Astrocyte (in vitro differentiated cells and primary cell): ENCODE results near the gene PRSS53. TPM values are rescaled to one million over a fixed set of nuclear protein-coding genes. Genes with fewer than 3 reads are reported as not detected.

Experiments used
- DNase-seq: peaks from one replicate; pipeline ENCODE4 v3.0.0-alpha.2; 2010; ENCODE audit warnings: low read depth
- FAIRE-seq: peaks from 2 replicates; lab custom pipeline; 2011; peaks lifted over from hg19 to GRCh38; lab: Jason Lieb, UNC
- H2AFZ ChIP-seq: 2 replicates; pipeline ENCODE4 v1.6.0; 2012; ENCODE audit warnings: low read depth, low read length, inconsistent platforms
- H3K27ac ChIP-seq: 2 replicates; pipeline ENCODE4 v1.5.1; 2011; ENCODE audit warnings: low read depth, low read length, inconsistent platforms
- H3K27me3 ChIP-seq: 2 replicates; pipeline ENCODE4 v1.6.0; 2011; ENCODE audit warnings: low read length, inconsistent platforms; ENCODE audit not compliant: insufficient read depth
- H3K36me3 ChIP-seq: 2 replicates; pipeline ENCODE4 v1.5.1; 2011; ENCODE audit warnings: low read length, inconsistent platforms; ENCODE audit not compliant: insufficient read depth
- H3K4me1 ChIP-seq: 2 replicates; pipeline ENCODE4 v1.5.1; 2011; ENCODE audit warnings: low read length, inconsistent platforms; ENCODE audit not compliant: insufficient read depth
- H3K4me2 ChIP-seq: 2 replicates; pipeline ENCODE4 v1.6.0; 2012; ENCODE audit warnings: low read length, inconsistent platforms
- H3K4me3 ChIP-seq: 2 replicates; pipeline ENCODE4 v1.5.1; 2011; ENCODE audit warnings: low read depth, mild to moderate bottlenecking, low read length, inconsistent platforms; ENCODE audit not compliant: insufficient read depth
- H3K79me2 ChIP-seq: 2 replicates; pipeline ENCODE4 v1.6.0; 2012; ENCODE audit warnings: mild to moderate bottlenecking, low read length, inconsistent platforms; ENCODE audit not compliant: insufficient read depth
- H3K9ac ChIP-seq: 2 replicates; pipeline ENCODE4 v1.6.0; 2012; ENCODE audit warnings: mild to moderate bottlenecking, low read length, inconsistent platforms
- H3K9me3 ChIP-seq: 2 replicates; pipeline ENCODE4 v1.5.1; 2012; ENCODE audit warnings: low read depth, mild to moderate bottlenecking, low read length, inconsistent platforms; ENCODE audit not compliant: insufficient read depth
- H4K20me1 ChIP-seq: 2 replicates; pipeline ENCODE4 v1.6.0; 2012; ENCODE audit warnings: low read length, inconsistent platforms; ENCODE audit not compliant: insufficient read depth
- H3K27ac Mint-ChIP-seq: one replicate; pipeline ENCODE4 v1.8.0; 2021; ENCODE audit warnings: mild to moderate bottlenecking, mixed read lengths; ENCODE audit not compliant: unreplicated experiment
- H3K27me3 Mint-ChIP-seq: one replicate; pipeline ENCODE4 v1.8.0; 2021; ENCODE audit warnings: low read depth, mixed read lengths; ENCODE audit not compliant: unreplicated experiment
- H3K36me3 Mint-ChIP-seq: one replicate; pipeline ENCODE4 v1.8.0; 2021; ENCODE audit warnings: low read depth, mixed read lengths; ENCODE audit not compliant: unreplicated experiment
- H3K4me1 Mint-ChIP-seq: one replicate; pipeline ENCODE4 v1.8.0; 2021; ENCODE audit warnings: low read depth, mixed read lengths; ENCODE audit not compliant: unreplicated experiment
- H3K4me3 Mint-ChIP-seq: one replicate; pipeline ENCODE4 v1.8.0; 2021; ENCODE audit warnings: mild to moderate bottlenecking, moderate library complexity, mixed read lengths; ENCODE audit not compliant: unreplicated experiment
- H3K9me3 Mint-ChIP-seq: one replicate; pipeline ENCODE4 v1.8.0; 2021; ENCODE audit warnings: mild to moderate bottlenecking, mixed read lengths; ENCODE audit not compliant: unreplicated experiment
- CTCF ChIP-seq: IDR thresholded peaks from 2 replicates; pipeline ENCODE4 v1.5.1; 2011; ENCODE audit warnings: low read depth, mild to moderate bottlenecking, inconsistent platforms, low read length, moderate library complexity; ENCODE audit not compliant: insufficient read depth
- EZH2 ChIP-seq: IDR thresholded peaks from 2 replicates; pipeline ENCODE4 v1.6.1; 2012; ENCODE audit warnings: mild to moderate bottlenecking, low read length, inconsistent platforms; ENCODE audit not compliant: insufficient read depth
- total RNA-seq: library from RNA; stranded (reverse); gene quantifications from 2 replicates; pipeline ENCODE4 v1.2.1, GENCODE V29; 2021

The PRSS53 gene
- total RNA-seq, 1 donor from 2014 or later = 7.1 TPM

DNA sequence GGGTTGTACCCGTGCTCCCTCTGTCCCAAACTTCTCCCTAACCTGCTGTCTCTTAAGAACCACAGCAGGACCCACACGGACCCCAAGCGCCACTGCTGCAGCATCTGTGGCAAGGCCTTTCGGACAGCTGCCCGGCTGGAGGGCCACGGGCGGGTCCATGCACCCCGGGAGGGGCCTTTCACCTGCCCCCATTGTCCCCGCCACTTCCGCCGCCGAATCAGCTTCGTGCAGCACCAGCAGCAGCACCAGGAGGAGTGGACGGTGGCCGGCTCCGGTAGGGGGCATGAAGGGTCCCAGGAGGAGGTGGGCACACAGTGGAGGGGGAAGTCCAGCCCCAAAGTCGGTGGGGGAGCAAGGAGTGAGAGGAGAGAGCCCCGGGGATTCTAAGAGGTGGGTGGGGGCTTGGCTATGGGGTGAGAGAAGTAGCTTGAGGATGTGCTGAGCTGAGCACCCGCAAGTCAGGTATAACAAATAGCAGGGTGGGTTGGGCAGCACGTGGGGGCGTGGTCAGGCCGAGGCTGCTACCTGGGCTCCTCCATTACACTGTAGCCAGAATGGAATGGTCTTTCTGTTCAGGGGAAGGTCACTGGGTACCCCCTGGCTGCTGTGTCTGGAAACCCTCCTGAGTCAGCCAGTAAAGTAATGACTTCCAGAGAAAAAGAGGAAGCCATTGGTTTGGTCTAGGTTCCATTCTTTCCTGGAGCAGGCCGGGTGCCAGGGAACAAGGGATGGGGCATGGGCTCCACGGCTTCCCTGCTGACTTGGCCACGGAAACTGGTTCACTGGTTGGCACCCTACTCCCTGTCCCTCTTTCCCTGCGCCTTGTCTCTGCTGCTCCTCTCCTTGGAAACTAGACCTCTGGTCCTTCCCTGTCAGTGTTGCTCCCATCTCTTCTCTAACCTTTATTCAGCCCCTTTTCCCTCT, 7.1 kb downstream of the PRSS53 start:
- H3K79me2 ChIP-seq = peaks cover 55% of the 10 kb centered on the region
- peaks cover 79% of the 10 kb centered on the region for H4K20me1 ChIP-seq
- H3K4me3 Mint-ChIP-seq = no peak overlapping the region
- no peak overlapping the region for H3K4me3 ChIP-seq
- no peaks in the 10 kb centered on the region for H3K27me3 ChIP-seq
- H3K9ac ChIP-seq = no peak overlapping the region
- H3K4me1 Mint-ChIP-seq = no peaks in the 10 kb centered on the region
- DNase-seq (no peak), FAIRE-seq (no peak)
- peaks cover 8% of the 10 kb centered on the region for H3K4me1 ChIP-seq
- no peak overlapping the region for H3K27ac ChIP-seq
- H3K27me3 Mint-ChIP-seq = no peaks in the 10 kb centered on the region
- peaks cover 23% of the 10 kb centered on the region for H3K36me3 Mint-ChIP-seq
- no peak overlapping the region for H3K4me2 ChIP-seq
- no peaks in the 10 kb centered on the region for H3K36me3 ChIP-seq
- no peaks in the 10 kb centered on the region for H3K9me3 ChIP-seq
- no peak overlapping the region for H3K27ac Mint-ChIP-seq
- no peaks in the 10 kb centered on the region for H3K9me3 Mint-ChIP-seq
- H2AFZ ChIP-seq = no peak overlapping the region
- no peak for TF ChIP-seq CTCF
- no peak for TF ChIP-seq EZH2

- Mint-ChIP-seq H3K4me3 (no peak overlapping the region), H3K9me3 (no peaks in the 10 kb centered on the region), H3K4me1 (no peaks in the 10 kb centered on the region), H3K36me3 (peaks cover 23% of the 10 kb centered on the region), H3K27me3 (no peaks in the 10 kb centered on the region), H3K27ac (no peak overlapping the region)
- H2AFZ ChIP-seq = no peak overlapping the region
- no peak overlapping the region for H3K9ac ChIP-seq
- H3K79me2 ChIP-seq = peaks cover 63% of the 10 kb centered on the region
- no peak overlapping the region for H3K27ac ChIP-seq
- FAIRE-seq (no peak), DNase-seq (no peak)
- peaks cover 7% of the 10 kb centered on the region for H3K4me1 ChIP-seq
- no peaks in the 10 kb centered on the region for H3K27me3 ChIP-seq
- H3K4me3 ChIP-seq = no peak overlapping the region
- no peaks in the 10 kb centered on the region for H3K36me3 ChIP-seq
- TF ChIP-seq EZH2 (no peak), CTCF (no peak)
- H4K20me1 ChIP-seq = peaks cover 76% of the 10 kb centered on the region
- no peak overlapping the region for H3K4me2 ChIP-seq
- H3K9me3 ChIP-seq = no peaks in the 10 kb centered on the region
These were observed 7.9 kb downstream of the PRSS53 start for GRCh38 chr16:31080756-31081419.
